Measurements from ENCODE around the gene SEPTIN2. TPM values are rescaled to one million over a fixed set of nuclear protein-coding genes. Genes with fewer than 3 reads are reported as not detected.

The SEPTIN2 gene
- total RNA-seq, 1 donor from 2014 or later = 187 TPM

- no peak for TF ChIP-seq CTCF (IDR thresholded peaks at IDR 0.05; ENCODE audit: borderline replicate concordance)
- H3K27me3 ChIP-seq (ENCODE audit: low read depth) = no peaks in the 10 kb centered on the region
- peaks cover 60% of the 10 kb centered on the region for H3K4me1 ChIP-seq
- H3K4me3 ChIP-seq = no peak overlapping the region
- no peak overlapping the region for H3K27ac ChIP-seq (replicated peaks)
- no peaks in the 10 kb centered on the region for H3K9me3 ChIP-seq (replicated peaks)
- H3K36me3 ChIP-seq = peaks cover 3% of the 10 kb centered on the region
- no peak for DNase-seq
- intact Hi-C loops (cut with micrococcal nuclease) = no loop called here
These were observed 43.8 kb downstream of the SEPTIN2 start for GRCh38 chr2:241359481-241360045.

GRCh38 chr2:241363426-241363825 lies 47.7 kb downstream of the SEPTIN2 start:
- TF ChIP-seq CTCF (IDR thresholded peaks at IDR 0.05; ENCODE audit: borderline replicate concordance) = no peak
- Histone ChIP-seq H3K9me3 (replicated peaks) (no peaks in the 10 kb centered on the region), H3K27ac (replicated peaks) (no peak overlapping the region), H3K4me3 (no peak overlapping the region), H3K36me3 (no peaks in the 10 kb centered on the region), H3K4me1 (peaks cover 36% of the 10 kb centered on the region), H3K27me3 (ENCODE audit: low read depth) (no peaks in the 10 kb centered on the region)
- intact Hi-C loops (cut with micrococcal nuclease) = no loop called here
- no peak for DNase-seq

- H3K27ac ChIP-seq (replicated peaks) = no peak overlapping the region
- no peaks in the 10 kb centered on the region for H3K36me3 ChIP-seq
- intact Hi-C loops (cut with micrococcal nuclease) = no loop called here
- peaks cover 22% of the 10 kb centered on the region for H3K4me1 ChIP-seq
- no peak for TF ChIP-seq CTCF (IDR thresholded peaks at IDR 0.05; ENCODE audit: borderline replicate concordance)
- no peak for DNase-seq
- no peak overlapping the region for H3K4me3 ChIP-seq
- H3K9me3 ChIP-seq (replicated peaks) = no peaks in the 10 kb centered on the region
- no peaks in the 10 kb centered on the region for H3K27me3 ChIP-seq (ENCODE audit: low read depth)
These were observed 49.1 kb downstream of the SEPTIN2 start for GRCh38 chr2:241364781-241365180.

- Histone ChIP-seq H3K27ac (replicated peaks) (no peak overlapping the region), H3K27me3 (ENCODE audit: low read depth) (no peaks in the 10 kb centered on the region), H3K4me1 (peaks cover 22% of the 10 kb centered on the region), H3K36me3 (no peaks in the 10 kb centered on the region), H3K4me3 (no peak overlapping the region), H3K9me3 (replicated peaks) (no peaks in the 10 kb centered on the region)
- DNase-seq = no peak
- intact Hi-C loops (cut with micrococcal nuclease) = no loop called here
- TF ChIP-seq CTCF (IDR thresholded peaks at IDR 0.05; ENCODE audit: borderline replicate concordance) = no peak
These were observed 51.0 kb downstream of the SEPTIN2 start for GRCh38 chr2:241366678-241367077.

GRCh38 chr2:241368643-241369042 lies 52.9 kb downstream of the SEPTIN2 start:
- intact Hi-C loops (cut with micrococcal nuclease) = no loop called here
- no peak for DNase-seq
- TF ChIP-seq CTCF (IDR thresholded peaks at IDR 0.05; ENCODE audit: borderline replicate concordance) = no peak
- Histone ChIP-seq H3K27me3 (ENCODE audit: low read depth) (no peaks in the 10 kb centered on the region), H3K36me3 (peaks cover 3% of the 10 kb centered on the region), H3K9me3 (replicated peaks) (no peaks in the 10 kb centered on the region), H3K4me3 (no peak overlapping the region), H3K4me1 (peaks cover 20% of the 10 kb centered on the region), H3K27ac (replicated peaks) (no peak overlapping the region)

Data from left ventricle myocardium inferior (tissue), 1 donor.